Globus pallidus (tissue), 1 donor: ENCODE results near the gene SETD1B.
"Not testable (repeated sequence)": the region's sequence is repeated elsewhere in the genome, so short reads cannot be mapped to it uniquely, and the experiment has no call there.

Source experiments
- DNase-seq: peaks from one replicate; pipeline ENCODE4 v3.0.0-alpha.2; 2015; ENCODE audit warnings: low spot score

SETD1B gene

GRCh38 chr12:121825041-121825523 lies 21.3 kb downstream of the SETD1B start:
- no peak for DNase-seq

GRCh38 chr12:121826318-121827150 lies 22.7 kb downstream of the SETD1B start:
- DNase-seq = no peak

DNA sequence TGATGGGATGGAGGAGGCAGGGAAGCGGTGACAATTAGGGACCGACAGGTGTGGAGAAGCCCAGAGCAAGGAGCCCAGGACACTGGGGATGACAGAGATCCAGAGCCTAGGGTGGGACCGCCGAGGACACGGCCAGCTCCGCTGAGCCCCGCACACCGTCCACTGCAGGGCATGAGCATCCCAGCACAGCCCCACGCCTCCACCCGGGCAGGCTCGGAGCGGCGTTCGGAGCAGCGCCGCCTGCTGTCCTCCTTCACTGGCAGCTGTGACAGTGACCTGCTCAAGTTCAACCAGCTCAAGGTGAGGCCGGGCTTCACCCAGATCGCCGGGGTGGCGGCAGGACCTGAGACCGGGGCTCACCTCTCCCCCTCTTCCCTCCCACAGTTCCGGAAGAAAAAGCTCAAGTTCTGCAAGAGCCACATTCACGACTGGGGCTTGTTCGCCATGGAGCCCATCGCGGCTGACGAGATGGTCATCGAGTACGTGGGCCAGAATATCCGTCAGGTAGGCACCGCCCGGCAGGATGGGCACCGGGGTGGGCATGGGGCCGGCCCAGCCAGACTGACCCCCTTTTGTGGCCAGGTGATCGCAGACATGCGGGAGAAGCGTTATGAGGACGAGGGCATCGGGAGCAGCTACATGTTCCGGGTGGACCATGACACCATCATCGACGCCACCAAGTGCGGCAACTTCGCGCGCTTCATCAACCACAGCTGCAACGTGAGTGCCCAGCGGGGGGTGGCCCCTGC lies 23.7 kb downstream of the SETD1B start:
- DNase-seq = no peak

GRCh38 chr12:121828306-121828705 lies 24.5 kb downstream of the SETD1B start:
- no peak for DNase-seq

GRCh38 chr12:121828826-121829225 lies 25.0 kb downstream of the SETD1B start:
- no peak for DNase-seq

DNA sequence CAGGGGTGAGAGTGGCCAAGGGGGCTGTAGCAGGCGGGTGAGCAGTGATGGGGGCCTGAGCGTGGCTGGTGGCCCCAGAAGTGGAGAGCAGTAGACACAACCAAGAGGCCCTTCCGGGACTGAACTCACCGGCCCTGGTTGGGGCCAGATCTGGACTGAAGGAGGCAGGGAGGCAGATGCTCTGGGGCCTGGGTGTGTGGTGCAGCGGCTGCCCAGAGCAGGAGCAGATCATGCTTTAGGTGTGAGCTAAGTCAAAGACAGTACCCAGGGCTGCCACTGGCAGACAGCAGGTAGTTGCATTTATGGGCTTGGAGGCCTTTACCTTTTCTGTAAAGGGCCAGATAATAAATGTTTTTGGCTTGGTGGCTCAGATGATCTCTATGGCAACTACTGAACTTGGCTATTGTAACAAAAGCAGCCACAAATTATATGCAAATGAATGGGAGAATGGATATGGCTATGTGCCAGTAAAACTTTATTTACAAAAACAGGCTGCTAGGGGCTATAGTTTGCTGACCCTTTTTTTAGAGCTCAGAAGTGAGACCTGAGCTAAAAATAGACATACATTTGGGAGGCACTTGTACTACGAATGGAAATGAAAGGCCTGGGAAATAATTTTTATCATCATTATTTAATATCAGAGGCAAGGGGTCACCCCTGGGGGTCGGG lies 25.6 kb downstream of the SETD1B start:
- DNase-seq = no peak

GRCh38 chr12:121830134-121830533 lies 26.3 kb downstream of the SETD1B start:
- DNase-seq = no peak

- DNase-seq = no peak
These were observed 26.9 kb downstream of the SETD1B start for GRCh38 chr12:121830588-121831265.

- DNase-seq = no peak
These were observed 27.9 kb downstream of the SETD1B start for GRCh38 chr12:121831571-121832245.

DNA sequence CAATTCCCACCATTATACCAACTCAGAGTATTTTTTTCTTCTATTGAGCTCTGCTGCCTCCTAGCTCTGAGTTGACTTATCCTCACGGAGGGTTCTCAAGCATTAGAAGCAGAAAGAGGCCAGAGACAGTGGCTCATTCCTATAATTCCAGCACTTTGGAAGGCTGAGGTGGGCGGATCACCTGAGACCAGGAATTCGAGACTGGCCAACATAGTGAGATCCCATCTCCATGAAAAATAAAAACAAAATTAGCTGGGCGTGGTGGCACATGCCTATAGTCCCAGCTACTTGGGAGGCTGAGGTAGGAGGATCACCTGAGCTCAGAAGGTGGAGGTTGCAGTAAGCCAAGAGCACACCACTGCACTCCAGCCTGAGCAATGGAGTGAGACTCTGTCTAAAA lies 33.9 kb downstream of the SETD1B start:
- no peak for DNase-seq

DNA sequence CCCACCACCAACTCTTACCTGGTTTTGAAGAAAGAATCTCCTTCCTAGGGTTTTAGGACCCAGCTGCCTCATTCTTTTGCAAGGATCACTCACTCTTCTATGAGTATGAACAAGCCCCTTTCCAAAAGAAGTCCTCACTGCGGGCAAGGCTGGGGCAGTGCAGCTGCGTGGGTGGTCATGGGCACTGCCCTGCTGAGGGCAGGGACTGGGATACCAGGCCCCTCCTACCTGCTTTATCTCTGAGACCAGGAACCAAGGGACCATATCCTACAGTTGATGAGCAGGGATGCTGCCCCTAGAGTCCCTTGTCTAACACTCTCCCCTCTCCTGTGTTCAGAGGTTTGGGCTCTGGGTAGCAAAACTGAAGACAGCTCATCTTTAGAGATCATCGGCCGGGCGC lies 34.3 kb downstream of the SETD1B start:
- DNase-seq = no peak

GRCh38 chr12:121839106-121839992 lies 35.5 kb downstream of the SETD1B start:
- peak; percentile 91 for DNase-seq

GRCh38 chr12:121839993-121840761 lies 36.4 kb downstream of the SETD1B start:
- DNase-seq = no peak

DNA sequence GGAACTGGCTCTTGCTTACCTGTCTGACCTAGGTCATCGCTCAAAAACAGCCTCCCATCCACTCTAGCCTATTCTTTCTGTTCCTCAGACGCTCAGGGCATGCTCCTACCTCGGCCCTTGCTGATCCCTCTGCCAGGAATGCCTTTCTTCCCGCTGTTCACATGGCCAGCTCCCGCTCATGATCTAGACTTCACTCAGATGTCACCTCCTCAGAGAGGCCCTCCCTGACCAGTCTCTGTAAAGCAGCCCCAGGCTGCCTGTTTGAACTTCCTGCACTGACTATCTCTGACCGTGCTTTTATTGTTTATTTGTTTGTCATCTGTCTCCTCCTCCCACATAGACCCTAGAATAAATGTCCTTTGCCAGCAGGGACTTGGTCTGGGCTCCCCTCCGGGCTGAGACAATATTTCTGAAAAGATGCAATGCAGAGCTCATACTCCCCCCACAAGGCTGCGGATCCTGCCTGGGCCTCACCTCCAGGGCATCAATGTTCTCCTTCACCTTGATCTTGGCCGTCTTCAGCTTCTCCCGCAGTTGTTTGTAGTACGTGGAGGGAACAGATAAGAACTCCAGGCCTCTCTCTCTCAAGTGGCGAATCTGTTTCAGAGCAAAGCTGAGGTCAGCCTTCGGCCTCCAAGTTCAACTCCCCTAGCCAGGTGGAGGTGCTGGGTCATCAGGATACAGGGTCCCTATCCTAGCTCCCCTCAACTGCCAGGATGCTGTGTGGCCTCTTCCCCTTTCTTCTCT lies 39.6 kb downstream of the SETD1B start:
- DNase-seq = no peak

DNA sequence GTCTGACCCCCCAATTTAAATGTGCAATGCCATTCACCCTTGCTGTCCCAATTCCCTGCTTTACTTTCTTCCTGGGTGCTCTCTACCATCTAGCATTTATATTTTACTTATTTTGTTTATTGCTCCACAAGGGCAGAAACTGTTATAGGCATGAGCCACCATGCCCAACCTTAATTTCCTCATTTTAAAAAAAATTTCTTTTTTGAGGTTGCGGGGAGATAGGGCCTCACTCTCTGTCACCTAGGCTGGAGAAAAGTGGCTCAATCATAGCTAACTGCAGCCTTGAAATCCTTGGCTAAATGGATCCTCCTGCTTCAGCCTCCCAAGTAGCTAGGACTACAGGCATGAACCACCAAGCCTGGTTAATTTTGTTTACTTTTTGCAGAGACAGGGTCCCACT lies 41.9 kb downstream of the SETD1B start:
- DNase-seq = no peak

- DNase-seq = no peak
These were observed 45.4 kb downstream of the SETD1B start for GRCh38 chr12:121849211-121849610.

- no peak for DNase-seq
These were observed 45.9 kb downstream of the SETD1B start for GRCh38 chr12:121849665-121850064.

GRCh38 chr12:121852392-121852791 lies 48.6 kb downstream of the SETD1B start:
- DNase-seq = not testable (repeated sequence)
